Rectal smooth muscle tissue (tissue), 1 donor: ENCODE results near the gene GALNT13.

Experiments used
- H3K27ac ChIP-seq: one replicate; pipeline ENCODE4 v1.7.0; 2013; ENCODE audit warnings: low read depth, low read length, inconsistent platforms
- H3K27me3 ChIP-seq: one replicate; pipeline ENCODE4 v1.7.0; 2013; ENCODE audit warnings: low read length; ENCODE audit not compliant: control insufficient read depth, insufficient read depth
- H3K36me3 ChIP-seq: one replicate; pipeline ENCODE4 v1.7.0; 2013; ENCODE audit warnings: low read length; ENCODE audit not compliant: control insufficient read depth, insufficient read depth
- H3K4me1 ChIP-seq: one replicate; pipeline ENCODE4 v1.7.0; 2013; ENCODE audit warnings: low read length; ENCODE audit not compliant: control insufficient read depth, insufficient read depth
- H3K4me3 ChIP-seq: one replicate; pipeline ENCODE4 v1.7.0; 2013; ENCODE audit warnings: low read length
- H3K9ac ChIP-seq: one replicate; pipeline ENCODE4 v1.7.0; 2013; ENCODE audit warnings: low read length

Gene GALNT13

DNA sequence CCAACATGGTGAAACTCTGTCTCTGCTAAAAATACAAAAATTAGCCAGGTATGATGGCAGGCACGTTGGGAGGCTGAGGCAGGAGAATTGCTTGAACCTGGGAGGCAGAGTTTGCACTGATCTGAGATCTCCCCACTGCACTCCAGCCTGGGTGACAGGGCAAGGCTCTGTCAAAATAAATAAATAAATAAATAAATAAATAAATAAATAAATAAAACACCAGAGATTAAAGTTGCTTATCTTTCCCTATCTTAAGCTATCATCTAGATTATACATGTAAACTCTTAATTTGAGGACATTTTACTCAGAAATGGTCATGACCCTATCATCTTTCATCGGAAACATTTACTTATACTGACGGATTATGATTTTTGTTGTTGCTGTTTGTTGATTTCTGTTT, 373.2 kb downstream of the GALNT13 start:
- Histone ChIP-seq H3K36me3 (no peaks in the 10 kb centered on the region), H3K27ac (no peak overlapping the region), H3K27me3 (no peaks in the 10 kb centered on the region), H3K9ac (no peak overlapping the region), H3K4me1 (no peaks in the 10 kb centered on the region), H3K4me3 (no peak overlapping the region)

GRCh38 chr2:154247503-154247902, 375.8 kb downstream of the GALNT13 start:
- H3K9ac ChIP-seq: no peak overlapping the region
- no peaks in the 10 kb centered on the region for H3K4me1 ChIP-seq
- no peak overlapping the region for H3K4me3 ChIP-seq
- H3K36me3 ChIP-seq: no peaks in the 10 kb centered on the region
- no peaks in the 10 kb centered on the region for H3K27me3 ChIP-seq
- H3K27ac ChIP-seq: no peak overlapping the region

- no peak overlapping the region for H3K27ac ChIP-seq
- H3K9ac ChIP-seq: no peak overlapping the region
- no peaks in the 10 kb centered on the region for H3K36me3 ChIP-seq
- H3K4me3 ChIP-seq: no peak overlapping the region
- no peaks in the 10 kb centered on the region for H3K27me3 ChIP-seq
- no peaks in the 10 kb centered on the region for H3K4me1 ChIP-seq
Observed at GRCh38 chr2:154256136-154256535, 384.4 kb downstream of the GALNT13 start.

DNA sequence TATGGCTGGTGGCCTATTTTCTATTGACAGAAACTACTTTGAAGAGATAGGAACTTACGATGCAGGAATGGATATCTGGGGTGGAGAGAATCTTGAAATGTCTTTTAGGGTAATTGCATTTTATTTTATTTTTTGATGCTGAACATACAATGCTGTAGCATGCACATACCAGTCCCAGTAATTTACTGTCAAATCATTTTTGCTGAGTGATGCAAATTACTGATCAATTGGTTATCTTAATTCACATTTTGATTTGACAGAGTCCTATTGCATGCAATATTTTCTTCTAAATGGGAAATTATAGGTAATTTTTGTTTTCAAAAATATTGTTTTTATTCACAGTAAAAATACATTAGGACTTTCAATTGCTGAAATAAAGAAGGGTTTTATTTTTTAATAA, 387.3 kb downstream of the GALNT13 start:
- Histone ChIP-seq H3K36me3 (no peaks in the 10 kb centered on the region), H3K4me3 (no peak overlapping the region), H3K9ac (no peak overlapping the region), H3K27me3 (no peaks in the 10 kb centered on the region), H3K27ac (no peak overlapping the region), H3K4me1 (no peaks in the 10 kb centered on the region)

DNA sequence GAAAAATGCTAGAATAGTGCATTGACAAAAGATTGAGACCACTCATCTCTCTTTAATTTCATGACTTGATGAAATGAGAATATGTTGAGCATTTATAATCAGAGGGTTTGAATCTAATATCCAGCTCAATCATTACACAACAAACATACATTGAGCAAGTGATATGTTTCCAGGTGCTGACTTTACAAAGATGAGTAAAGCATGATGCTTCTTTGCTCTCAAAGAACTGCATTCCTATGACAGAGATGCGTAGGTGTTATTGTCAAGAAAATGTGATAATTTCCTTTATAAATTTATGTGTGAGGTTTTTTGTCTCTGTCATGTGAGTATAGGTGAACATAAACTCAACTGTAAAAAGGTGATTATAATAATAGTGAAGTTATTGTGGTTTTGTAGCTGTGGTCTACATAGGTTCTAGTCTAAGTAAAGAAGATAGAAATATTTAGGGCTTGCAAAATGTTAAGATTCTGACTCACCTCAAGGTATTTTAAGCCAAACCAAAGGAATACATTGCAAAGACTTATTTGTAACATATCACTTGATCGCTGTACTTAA, 389.8 kb downstream of the GALNT13 start:
- H3K27me3 ChIP-seq: no peaks in the 10 kb centered on the region
- H3K36me3 ChIP-seq: no peaks in the 10 kb centered on the region
- no peaks in the 10 kb centered on the region for H3K4me1 ChIP-seq
- H3K27ac ChIP-seq: no peak overlapping the region
- H3K9ac ChIP-seq: no peak overlapping the region
- no peak overlapping the region for H3K4me3 ChIP-seq

DNA sequence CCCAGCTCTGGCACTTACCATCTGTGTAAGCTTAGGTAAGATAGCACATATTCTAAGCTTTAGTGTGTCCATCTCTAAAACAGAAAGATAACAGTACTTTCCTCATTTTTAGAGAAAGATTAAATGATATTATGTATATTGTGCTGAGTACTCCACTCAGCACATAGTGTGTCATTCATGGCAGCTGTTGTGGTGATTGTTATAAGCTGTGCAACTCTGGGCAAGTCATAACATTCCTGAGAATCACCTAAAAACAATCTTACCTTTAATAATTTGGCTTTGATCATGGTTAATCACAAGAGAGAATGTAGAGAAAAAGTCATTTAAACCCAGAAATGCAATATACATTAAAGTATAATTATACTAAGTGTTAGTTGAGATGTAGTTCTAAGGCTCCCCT, 391.5 kb downstream of the GALNT13 start:
- Histone ChIP-seq H3K27ac (no peak overlapping the region), H3K9ac (no peak overlapping the region), H3K36me3 (no peaks in the 10 kb centered on the region), H3K4me3 (no peak overlapping the region), H3K4me1 (no peaks in the 10 kb centered on the region), H3K27me3 (no peaks in the 10 kb centered on the region)

DNA sequence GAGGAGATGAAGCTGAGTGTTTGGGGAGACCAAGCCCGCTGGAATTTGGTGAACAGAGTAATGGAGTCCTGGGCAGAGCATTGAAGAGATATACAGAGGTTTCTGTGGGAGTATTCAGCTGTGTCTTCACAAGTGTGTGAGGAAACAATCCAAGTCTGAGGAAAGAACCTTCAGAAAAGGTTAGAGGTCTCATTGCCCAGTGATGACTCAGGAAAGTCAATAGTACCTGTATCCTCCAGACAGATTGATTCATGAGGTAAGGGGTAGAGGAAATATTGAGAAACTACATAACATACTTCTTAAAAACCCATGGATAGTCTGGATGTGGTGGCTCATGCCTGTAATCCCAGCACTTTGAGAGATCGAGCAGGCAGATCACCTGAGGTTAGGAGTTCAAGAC, 392.3 kb downstream of the GALNT13 start:
- H3K27me3 ChIP-seq: no peaks in the 10 kb centered on the region
- no peak overlapping the region for H3K4me3 ChIP-seq
- H3K36me3 ChIP-seq: no peaks in the 10 kb centered on the region
- no peak overlapping the region for H3K9ac ChIP-seq
- H3K4me1 ChIP-seq: no peaks in the 10 kb centered on the region
- no peak overlapping the region for H3K27ac ChIP-seq

DNA sequence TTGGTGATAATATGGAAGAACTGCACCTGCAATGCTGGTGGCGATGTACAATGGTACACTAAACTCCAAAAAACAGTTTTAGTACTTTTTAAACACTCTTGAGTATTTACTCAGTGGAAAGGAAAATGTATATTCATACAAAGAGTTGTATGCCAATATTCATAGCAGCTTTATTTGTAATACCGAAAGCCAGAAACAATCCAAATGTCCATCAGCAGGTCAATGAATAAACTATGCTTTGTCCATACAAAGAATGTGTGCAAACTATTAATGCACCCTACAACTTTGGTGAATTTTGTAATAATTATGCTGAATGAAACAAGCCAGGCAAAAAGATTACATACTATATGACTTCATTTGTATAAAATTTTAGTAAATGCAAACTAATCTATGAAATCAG, 396.3 kb downstream of the GALNT13 start:
- Histone ChIP-seq H3K27me3 (no peaks in the 10 kb centered on the region), H3K27ac (no peak overlapping the region), H3K4me1 (no peaks in the 10 kb centered on the region), H3K36me3 (no peaks in the 10 kb centered on the region), H3K9ac (no peak overlapping the region), H3K4me3 (no peak overlapping the region)

DNA sequence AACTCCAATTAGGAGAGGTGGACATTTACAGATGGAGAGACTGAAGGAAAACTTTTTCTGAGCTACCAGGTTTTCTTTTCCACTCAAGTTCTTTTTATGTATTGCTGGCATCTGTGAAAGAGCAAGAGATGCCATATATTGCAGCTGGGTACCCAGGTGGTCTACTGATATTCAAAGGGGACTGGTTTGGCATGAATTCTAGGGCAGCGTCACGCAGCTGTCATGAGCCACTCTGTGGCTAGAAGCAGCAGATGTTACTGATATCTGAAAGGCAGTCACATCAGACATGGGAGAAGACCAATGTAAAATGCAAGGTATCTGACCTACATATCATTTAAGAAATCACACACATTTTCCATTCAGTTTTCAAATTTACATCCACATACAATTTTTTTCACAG, 408.8 kb downstream of the GALNT13 start:
- Histone ChIP-seq H3K27me3 (no peaks in the 10 kb centered on the region), H3K9ac (no peak overlapping the region), H3K4me3 (no peak overlapping the region), H3K4me1 (no peaks in the 10 kb centered on the region), H3K36me3 (no peaks in the 10 kb centered on the region), H3K27ac (no peak overlapping the region)

- Histone ChIP-seq H3K4me3 (no peak overlapping the region), H3K4me1 (no peaks in the 10 kb centered on the region), H3K27me3 (no peaks in the 10 kb centered on the region), H3K9ac (no peak overlapping the region), H3K36me3 (no peaks in the 10 kb centered on the region), H3K27ac (no peak overlapping the region)
Observed at GRCh38 chr2:154289870-154290269, 418.1 kb downstream of the GALNT13 start.

DNA sequence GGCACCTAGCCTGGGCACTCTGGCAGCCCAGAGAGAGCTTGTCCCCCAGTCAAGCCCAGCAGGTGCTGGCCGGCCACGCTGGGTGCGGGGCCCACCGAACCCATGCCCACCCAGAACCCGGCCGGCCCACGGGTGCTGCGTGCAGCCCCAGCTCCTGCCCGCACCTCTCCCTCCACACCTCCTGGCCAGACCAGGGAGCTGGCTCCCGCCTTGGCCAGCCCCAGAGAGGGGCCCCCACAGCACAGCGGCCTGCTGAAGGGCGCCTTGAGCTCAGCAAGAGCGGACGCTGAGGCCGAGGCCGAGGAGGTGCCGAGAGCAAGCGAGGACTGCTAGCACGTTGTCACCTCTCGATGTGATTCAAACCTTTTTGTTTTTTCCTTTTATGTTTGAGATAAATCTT, 419.8 kb downstream of the GALNT13 start:
- Histone ChIP-seq H3K4me1 (no peaks in the 10 kb centered on the region), H3K36me3 (no peaks in the 10 kb centered on the region), H3K9ac (no peak overlapping the region), H3K27me3 (no peaks in the 10 kb centered on the region), H3K27ac (no peak overlapping the region), H3K4me3 (no peak overlapping the region)

DNA sequence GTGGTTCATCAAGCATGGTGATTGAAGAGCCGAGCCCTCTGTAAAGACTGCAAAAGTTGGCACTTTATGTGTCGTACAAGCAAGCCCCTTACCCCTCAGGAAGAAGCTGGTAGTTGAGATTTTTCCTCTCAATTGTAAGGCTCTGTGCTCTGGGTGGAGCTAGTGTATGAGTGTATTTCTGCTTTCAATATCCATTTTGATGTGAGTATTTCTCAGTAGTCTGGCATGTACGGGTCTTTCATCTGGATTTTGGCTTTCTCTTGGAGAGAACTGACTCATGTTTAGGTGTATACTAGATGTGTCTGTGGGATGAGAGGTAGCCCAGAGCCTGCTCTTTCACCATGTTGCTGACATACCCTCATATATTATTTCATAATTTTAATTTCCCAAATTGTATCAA, 420.2 kb downstream of the GALNT13 start:
- Histone ChIP-seq H3K27ac (no peak overlapping the region), H3K4me1 (no peaks in the 10 kb centered on the region), H3K4me3 (no peak overlapping the region), H3K36me3 (no peaks in the 10 kb centered on the region), H3K9ac (no peak overlapping the region), H3K27me3 (no peaks in the 10 kb centered on the region)

DNA sequence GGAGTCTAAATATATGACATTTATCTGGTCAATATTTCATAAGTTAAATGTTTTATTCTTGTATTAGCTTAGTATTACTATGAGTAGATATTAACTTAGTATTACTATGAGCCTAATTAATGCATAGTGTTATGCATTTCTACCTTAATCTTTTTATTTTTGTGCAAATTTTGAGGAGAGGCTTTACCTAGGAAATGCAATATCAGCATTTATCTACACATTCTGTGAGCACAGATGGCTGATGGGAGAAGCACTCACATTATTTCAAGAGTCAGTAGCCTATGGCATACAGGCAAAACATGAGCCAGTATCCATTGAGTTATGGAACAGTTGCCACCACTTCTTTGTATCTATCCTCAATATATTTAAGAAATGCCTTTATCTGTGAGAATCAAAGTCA, 422.1 kb downstream of the GALNT13 start:
- Histone ChIP-seq H3K36me3 (no peaks in the 10 kb centered on the region), H3K4me1 (no peaks in the 10 kb centered on the region), H3K4me3 (no peak overlapping the region), H3K27me3 (no peaks in the 10 kb centered on the region), H3K27ac (no peak overlapping the region), H3K9ac (no peak overlapping the region)
